HG03460 (cell line): ENCODE data around the gene CPS1.

ENCODE experiments used
- ATAC-seq: cut with Tn5 transposase; IDR thresholded peaks from one replicate; pipeline ENCODE4 v1.9.1; 2021; ENCODE audit not compliant: unreplicated experiment

Gene CPS1

GRCh38 chr2:210556329-210556980 is at the start of gene CPS1:
Gene CPS1 (plus strand): TSS chr2:210556599. CDS start chr2:210556734, 135 bp downstream.
- no peak for ATAC-seq

DNA sequence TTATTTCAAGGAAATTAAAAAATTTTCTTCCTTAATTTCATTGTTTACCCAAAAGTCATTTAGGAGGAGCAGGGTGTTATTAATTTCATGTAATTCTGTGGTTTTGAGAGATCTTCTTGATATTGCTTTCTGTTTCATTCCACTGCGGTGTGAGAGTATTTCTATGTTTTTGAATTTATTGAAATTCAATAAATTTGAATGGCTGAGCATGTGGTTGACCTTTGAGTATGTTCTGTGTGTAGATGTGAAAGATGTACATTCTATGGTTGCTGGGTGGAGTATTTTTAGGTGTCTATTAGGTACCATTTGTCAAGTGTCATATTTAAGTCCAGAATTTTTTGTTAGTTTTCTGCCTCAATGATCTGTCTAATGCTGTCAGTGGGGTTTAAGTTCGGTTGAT is 40.5 kb upstream of the CPS1 start:
- no peak for ATAC-seq

- no peak for ATAC-seq
Observed at GRCh38 chr2:210517264-210517663, 39.1 kb upstream of the CPS1 start.

GRCh38 chr2:210519594-210519993 is 36.8 kb upstream of the CPS1 start:
- no peak for ATAC-seq

- no peak for ATAC-seq
Observed at GRCh38 chr2:210522399-210522798, 34.0 kb upstream of the CPS1 start.

DNA sequence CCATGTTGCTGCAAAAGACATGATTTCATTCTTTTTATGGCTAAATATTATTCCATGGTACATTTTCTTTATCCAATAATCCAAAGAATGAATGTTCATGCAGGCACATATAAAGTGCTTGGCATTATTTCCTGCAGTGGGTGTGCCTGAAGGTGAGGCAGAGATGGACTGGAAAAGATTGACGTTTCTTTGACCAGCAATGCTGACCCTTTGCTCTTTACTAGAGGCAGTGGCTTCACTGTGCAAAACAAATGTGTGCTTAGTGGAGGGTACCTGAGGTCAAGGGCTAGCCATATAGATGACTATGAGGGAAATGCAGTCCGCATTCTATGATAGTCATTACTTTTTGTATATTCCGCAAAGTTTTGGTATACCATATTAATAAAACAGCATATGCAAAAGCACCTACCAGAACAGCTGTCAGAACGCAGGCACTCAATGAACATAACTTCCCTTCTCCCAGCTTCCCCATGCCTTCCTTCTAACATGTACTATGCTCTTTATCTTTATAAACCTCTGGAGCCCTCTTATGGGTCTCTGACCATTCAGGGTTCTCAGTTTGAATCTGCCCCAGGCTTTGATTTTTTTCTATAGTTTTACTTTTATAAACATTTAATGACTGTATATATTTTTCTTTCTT is 32.6 kb upstream of the CPS1 start:
- no peak for ATAC-seq

- no peak for ATAC-seq
Observed at GRCh38 chr2:210524533-210524932, 31.9 kb upstream of the CPS1 start.

- ATAC-seq = peak; percentile 85
Observed at GRCh38 chr2:210527286-210527685, 29.1 kb upstream of the CPS1 start.

DNA sequence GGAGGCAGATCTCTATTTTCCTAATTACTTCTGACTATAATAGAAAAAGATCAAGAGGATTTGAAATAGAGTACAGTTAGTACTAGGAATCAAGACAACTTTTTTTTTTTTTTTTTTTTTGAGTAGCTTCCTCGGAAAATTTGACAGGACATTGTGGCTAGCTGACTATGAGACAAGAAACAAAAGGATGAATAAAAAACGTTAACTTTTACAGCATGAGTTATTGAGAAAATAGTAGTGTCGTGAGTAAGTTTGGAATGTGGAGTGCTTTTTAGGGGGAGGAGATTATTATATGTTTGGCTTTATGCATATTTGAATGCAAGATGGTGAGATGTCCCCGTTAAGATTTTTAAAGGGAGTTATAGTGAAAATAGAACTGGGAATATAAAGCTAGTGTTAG is 27.7 kb upstream of the CPS1 start:
- no peak for ATAC-seq

DNA sequence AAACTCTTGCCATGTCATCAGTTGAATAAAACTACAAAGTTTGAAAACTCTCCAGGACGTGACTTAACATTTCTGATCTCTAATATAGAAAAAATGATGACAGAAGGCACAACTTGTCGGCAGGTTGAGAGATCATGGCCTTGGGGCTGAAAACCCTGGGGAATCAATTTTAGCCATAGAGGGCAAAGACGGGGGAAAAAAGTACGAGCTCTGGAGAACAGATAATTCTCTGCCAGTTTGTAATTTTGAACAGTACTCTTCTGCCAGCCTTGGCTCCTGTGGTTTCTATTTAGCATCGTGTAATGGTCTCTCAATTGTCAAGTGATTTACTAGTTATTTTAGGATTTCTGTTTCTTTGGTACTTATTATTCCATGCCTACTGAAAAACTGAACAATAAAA is 25.3 kb upstream of the CPS1 start:
- no peak for ATAC-seq

GRCh38 chr2:210531482-210531881 is 24.9 kb upstream of the CPS1 start:
- no peak for ATAC-seq

- no peak for ATAC-seq
Observed at GRCh38 chr2:210533389-210533788, 23.0 kb upstream of the CPS1 start.

DNA sequence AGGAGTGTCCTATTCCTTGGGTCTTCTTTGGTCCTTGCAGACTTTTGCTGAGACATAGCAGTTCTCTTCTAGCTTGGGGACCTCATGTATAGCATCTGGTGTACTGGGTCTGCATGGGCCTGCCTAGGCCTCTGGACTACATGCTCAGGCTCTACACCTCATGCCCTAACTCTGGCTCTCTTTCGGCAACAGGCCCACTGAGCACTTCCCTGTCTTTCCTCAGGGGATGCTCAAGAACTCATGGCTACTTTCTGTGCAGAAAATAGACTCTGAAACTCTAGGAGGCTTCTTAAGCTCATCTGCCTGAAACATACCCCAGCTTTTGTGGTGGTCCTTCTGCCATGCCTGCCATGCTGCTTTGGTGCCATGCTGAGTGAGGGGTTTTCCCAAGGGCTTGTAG is 21.5 kb upstream of the CPS1 start:
- ATAC-seq = no peak

GRCh38 chr2:210536973-210537650 is 19.3 kb upstream of the CPS1 start:
- ATAC-seq = peak; percentile 77

DNA sequence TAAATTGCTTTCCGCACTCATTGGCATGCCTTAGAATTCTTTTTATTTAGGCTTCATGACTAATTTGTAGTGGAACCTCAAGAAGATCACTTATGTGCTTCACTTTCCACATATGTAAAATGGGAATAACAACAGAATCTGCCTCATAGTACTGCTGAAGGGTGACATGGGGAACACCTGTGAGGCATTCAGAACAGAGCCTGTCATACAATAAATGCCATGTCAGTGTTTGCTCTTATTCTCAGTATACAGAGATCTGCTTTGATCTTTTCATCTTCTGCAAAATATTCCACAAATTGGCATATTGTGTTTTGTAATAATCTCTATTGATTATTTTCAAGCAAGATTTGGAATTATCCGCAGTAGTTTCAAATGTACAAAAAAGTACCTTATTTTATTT is 17.4 kb upstream of the CPS1 start:
- ATAC-seq = no peak

GRCh38 chr2:210539578-210540416 is 16.6 kb upstream of the CPS1 start:
- ATAC-seq = no peak

DNA sequence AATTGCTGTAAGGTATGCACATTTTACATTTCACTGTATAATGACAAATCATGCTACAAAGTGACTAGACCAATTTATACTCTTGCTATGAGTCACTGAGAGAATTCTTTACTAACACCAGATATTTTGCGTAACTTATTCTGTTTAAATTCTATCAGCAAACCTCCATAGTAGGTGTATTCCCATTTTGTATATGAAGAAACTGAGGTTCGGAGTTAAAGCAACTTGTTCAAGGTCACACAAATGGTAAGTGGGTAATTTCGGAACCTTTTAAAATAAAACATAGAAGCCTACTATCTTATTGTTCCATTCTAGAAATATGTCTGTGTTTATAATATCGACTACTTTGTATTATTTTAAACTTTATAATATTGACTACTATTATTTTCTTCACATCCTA is 15.9 kb upstream of the CPS1 start:
- no peak for ATAC-seq

DNA sequence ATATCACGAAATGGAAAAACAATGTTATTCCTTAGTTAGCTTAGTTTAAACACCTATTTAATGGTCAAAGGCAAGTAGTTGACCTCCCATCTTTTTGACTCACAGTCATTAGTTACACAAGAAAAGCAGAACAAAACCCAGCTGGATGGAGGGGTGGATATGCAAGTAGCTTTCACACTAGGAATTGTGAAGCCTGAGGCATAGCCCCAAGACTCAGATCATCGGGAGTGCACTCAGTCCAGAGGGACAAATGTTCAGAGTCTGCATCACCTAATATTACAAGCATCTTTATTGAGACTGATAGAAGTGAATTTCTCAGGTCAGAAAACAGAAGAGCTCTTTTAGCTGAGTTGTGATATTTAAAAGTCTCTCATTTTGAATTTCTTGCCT is 15.5 kb upstream of the CPS1 start:
- no peak for ATAC-seq

DNA sequence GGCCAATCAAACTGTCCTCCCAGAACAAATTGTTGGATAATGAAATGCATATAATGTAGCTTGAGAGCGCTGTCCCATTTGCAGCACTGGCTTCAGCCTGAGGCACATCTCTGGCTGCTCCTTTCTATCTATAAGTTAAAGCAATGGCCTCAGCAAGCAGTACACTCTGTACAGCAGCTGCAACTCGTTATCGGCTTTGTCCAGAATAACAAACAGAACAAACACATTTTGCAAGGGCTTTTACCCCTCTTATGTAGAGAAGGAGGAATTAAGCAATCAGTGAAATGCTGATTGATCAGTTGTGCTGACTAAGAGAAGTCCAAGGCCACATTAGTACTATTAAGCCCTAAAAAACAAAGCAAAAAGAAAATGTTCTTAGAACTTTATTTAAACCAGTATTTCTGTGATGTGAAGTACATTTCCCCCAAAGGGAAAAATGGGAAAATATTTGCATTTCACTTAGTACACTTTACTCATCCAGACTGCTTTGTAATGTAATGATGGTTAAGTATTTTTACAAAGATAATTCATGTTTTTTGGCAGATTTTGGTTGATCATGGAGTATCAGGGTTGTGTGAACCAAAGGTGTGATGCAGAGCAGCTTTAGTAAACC is 15.0 kb upstream of the CPS1 start:
- ATAC-seq = no peak

DNA sequence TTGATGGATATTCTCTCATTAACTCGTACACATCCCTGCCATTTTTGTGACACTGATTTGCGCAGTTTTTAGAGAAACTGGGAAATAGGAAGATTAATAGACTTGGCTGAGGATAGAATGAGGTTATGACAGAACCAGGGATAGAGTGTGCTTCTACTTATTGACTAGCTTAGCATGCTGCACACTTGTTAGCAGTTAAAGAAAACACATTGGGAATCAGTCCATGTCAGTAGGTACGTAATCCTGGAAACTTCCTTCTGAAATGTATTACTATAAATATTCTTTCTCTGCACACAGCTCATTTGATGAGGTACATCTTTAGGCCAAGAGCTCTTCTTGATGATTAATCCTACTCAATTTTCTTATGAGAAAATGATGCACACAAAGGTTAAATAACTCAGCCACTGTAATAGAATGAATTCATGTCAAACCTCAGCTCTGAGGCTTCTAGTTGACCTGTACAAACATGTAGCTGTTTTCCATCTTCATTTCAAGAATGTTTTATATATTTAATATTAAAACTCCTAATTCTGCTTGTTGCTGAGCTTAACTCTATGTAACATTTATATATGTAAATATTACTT is 12.3 kb upstream of the CPS1 start:
- ATAC-seq = no peak

GRCh38 chr2:210544831-210545230 is 11.6 kb upstream of the CPS1 start:
- no peak for ATAC-seq
